Measurements from ENCODE around the gene LTA4H. TPM values are rescaled to one million over a fixed set of nuclear protein-coding genes. Genes with fewer than 3 reads are reported as not detected.
A peak's percentile ranks its signal among the peaks of the same experiment; 100 is the strongest.
"Not testable (repeated sequence)": the region's sequence is repeated elsewhere in the genome, so short reads cannot be mapped to it uniquely, and the experiment has no call there.

LTA4H gene
- total RNA-seq, 1 experiment from 2014 or later: 74.6 TPM

GRCh38 chr12:95993907-95994306, 41.5 kb downstream of the LTA4H start:
- DNase-seq (ENCODE audit: low read depth): no peak

- no peak for DNase-seq (ENCODE audit: low read depth)
Observed at GRCh38 chr12:95990136-95990535, 45.3 kb downstream of the LTA4H start.

GRCh38 chr12:95989504-95990123, 45.8 kb downstream of the LTA4H start:
- no peak for DNase-seq (ENCODE audit: low read depth)

GRCh38 chr12:95988506-95989275, 46.7 kb downstream of the LTA4H start:
- no peak for DNase-seq (ENCODE audit: low read depth)

GRCh38 chr12:95986635-95987570, 48.5 kb downstream of the LTA4H start:
- DNase-seq (ENCODE audit: low read depth): no peak

GRCh38 chr12:95984682-95985081, 50.7 kb downstream of the LTA4H start:
- DNase-seq (ENCODE audit: low read depth): no peak

GRCh38 chr12:95982602-95983001, 52.8 kb downstream of the LTA4H start:
- DNase-seq (ENCODE audit: low read depth): no peak

- DNase-seq (ENCODE audit: low read depth): no peak
Observed at GRCh38 chr12:95980437-95980836, 55.0 kb downstream of the LTA4H start.

GRCh38 chr12:95978774-95979173, 56.6 kb downstream of the LTA4H start:
- DNase-seq (ENCODE audit: low read depth): no peak

GRCh38 chr12:95978351-95978750, 57.0 kb downstream of the LTA4H start:
- no peak for DNase-seq (ENCODE audit: low read depth)

- no peak for DNase-seq (ENCODE audit: low read depth)
Observed at GRCh38 chr12:95977764-95978305, 57.6 kb downstream of the LTA4H start.

- peak; percentile 35 for DNase-seq (ENCODE audit: low read depth)
Observed at GRCh38 chr12:95976416-95976832, 59.0 kb downstream of the LTA4H start.

- DNase-seq (ENCODE audit: low read depth): no peak
Observed at GRCh38 chr12:95975491-95975890, 59.9 kb downstream of the LTA4H start.

- no peak for DNase-seq (ENCODE audit: low read depth)
Observed at GRCh38 chr12:95974358-95974757, 61.0 kb downstream of the LTA4H start.

- no peak for DNase-seq (ENCODE audit: low read depth)
Observed at GRCh38 chr12:95972832-95973456, 62.4 kb downstream of the LTA4H start.

GRCh38 chr12:95970905-95971304, 64.5 kb downstream of the LTA4H start:
- DNase-seq (ENCODE audit: low read depth): no peak

- DNase-seq (ENCODE audit: low read depth): not testable (repeated sequence)
Observed at GRCh38 chr12:95969116-95969515, 66.3 kb downstream of the LTA4H start.

- DNase-seq (ENCODE audit: low read depth): no peak
Observed at GRCh38 chr12:95967301-95967700, 68.1 kb downstream of the LTA4H start.

- DNase-seq (ENCODE audit: low read depth): no peak
Observed at GRCh38 chr12:95966287-95966870, 69.0 kb downstream of the LTA4H start.

GRCh38 chr12:95963096-95963495, 72.3 kb downstream of the LTA4H start:
- no peak for DNase-seq (ENCODE audit: low read depth)

GRCh38 chr12:95962222-95962621, 73.2 kb downstream of the LTA4H start:
- no peak for DNase-seq (ENCODE audit: low read depth)
